Hepatocyte (in vitro differentiated cells): Measurements from ENCODE around the gene NEDD4L. TPM values are rescaled to one million over a fixed set of nuclear protein-coding genes. Genes with fewer than 3 reads are reported as not detected.

Experiments
- DNase-seq: peaks from one replicate; pipeline ENCODE4 v3.0.0-alpha.2; 2016; ENCODE audit warnings: low spot score
- H2AFZ ChIP-seq: fragments of 200-600 bp; sonication (generic); 2 replicates; pipeline ENCODE4 v1.6.0; 2016; ENCODE audit warnings: antibody characterized with exemption, mild to moderate bottlenecking
- H3K27ac ChIP-seq: fragments of 200-600 bp; sonication (generic); 2 replicates; pipeline ENCODE4 v1.5.1; 2016; ENCODE audit warnings: mild to moderate bottlenecking
- H3K27me3 ChIP-seq: fragments of 200-600 bp; sonication (generic); 2 replicates; pipeline ENCODE4 v1.6.1; 2016
- H3K36me3 ChIP-seq: fragments of 200-600 bp; sonication (generic); replicated peaks from 2 replicates; pipeline ENCODE4 v1.5.1; 2016; ENCODE audit warnings: low read depth; ENCODE audit not compliant: insufficient read depth
- H3K4me1 ChIP-seq: fragments of 200-600 bp; sonication (generic); 2 replicates; pipeline ENCODE4 v1.5.1; 2016; ENCODE audit warnings: mild to moderate bottlenecking, moderate library complexity; ENCODE audit not compliant: insufficient read depth
- H3K4me2 ChIP-seq: fragments of 200-600 bp; sonication (generic); 2 replicates; pipeline ENCODE4 v1.6.0; 2016
- H3K4me3 ChIP-seq: fragments of 200-600 bp; sonication (generic); 2 replicates; pipeline ENCODE4 v1.5.1; 2016; ENCODE audit warnings: mild to moderate bottlenecking
- H3K79me2 ChIP-seq: fragments of 200-600 bp; sonication (generic); 2 replicates; pipeline ENCODE4 v1.6.0; 2017; ENCODE audit warnings: mild to moderate bottlenecking
- H3K9me2 ChIP-seq: fragments of 200-600 bp; sonication (generic); replicated peaks from 2 replicates; pipeline ENCODE4 v1.6.0; 2017; ENCODE audit warnings: mild to moderate bottlenecking; ENCODE audit not compliant: insufficient read depth
- H3K9me3 ChIP-seq: fragments of 200-600 bp; sonication (generic); 2 replicates; pipeline ENCODE4 v1.5.1; 2016; ENCODE audit warnings: low read depth, mild to moderate bottlenecking
- H4K20me1 ChIP-seq: fragments of 200-600 bp; sonication (generic); 2 replicates; pipeline ENCODE4 v1.6.0; 2016; ENCODE audit warnings: mild to moderate bottlenecking; ENCODE audit not compliant: insufficient read depth, poor library complexity, severe bottlenecking
- CTCF ChIP-seq: fragments of 200-600 bp; sonication (generic); IDR thresholded peaks from 2 replicates; pipeline ENCODE4 v1.5.1; 2016; ENCODE audit warnings: antibody characterized with exemption, mild to moderate bottlenecking; ENCODE audit not compliant: poor library complexity
- EZH2 ChIP-seq: fragments of 200-600 bp; sonication (generic); IDR thresholded peaks from 2 replicates; pipeline ENCODE4 v1.6.1; 2016; ENCODE audit warnings: antibody characterized with exemption, mild to moderate bottlenecking, borderline replicate concordance
- EZH2phosphoT487 ChIP-seq: fragments of 200-600 bp; sonication (generic); IDR thresholded peaks from one replicate; pipeline ENCODE4 v1.6.1; 2018; ENCODE audit warnings: antibody characterized with exemption, mild to moderate bottlenecking, low read depth, moderate library complexity; ENCODE audit not compliant: unreplicated experiment, severe bottlenecking
- WGBS: methylation state at CpG from one replicate; pipeline ENCODE4 v1.1.6; 2016; ENCODE audit warnings: low lambda C conversion rate; ENCODE audit errors: missing lambda C conversion rate; 5-methylcytosine and 5-hydroxymethylcytosine counted together
- polyA plus RNA-seq: library from polyadenylated mRNA; unstranded; fragments of >200 nt; fragmentation: Nextera tagmentation; extraction: Ambion mirVana; gene quantifications from 2 replicates; pipeline ENCODE4 v1.2.1, GENCODE V29; 2016
- total RNA-seq: library from RNA; depleted of rRNA; stranded (reverse); fragments of >200 nt; gene quantifications from 2 replicates; pipeline ENCODE4 v1.2.3, GENCODE V29; 2014

Gene NEDD4L
- total and polyA plus RNA-seq, 2 experiments from 2014 or later = 104 to 140 TPM

- DNase-seq = no peak
- H3K27ac ChIP-seq = peak overlapping the region; percentile 70
- TF ChIP-seq EZH2 (no peak), EZH2phosphoT487 (no peak), CTCF (no peak)
- peak overlapping the region; percentile 31 for H3K4me3 ChIP-seq
- peaks cover 16% of the 10 kb centered on the region for H3K4me1 ChIP-seq
- 14% methylated on average over 19 of the region's 19 CpGs for WGBS
- H3K4me2 ChIP-seq = peak overlapping the region; percentile 83
- H3K9me3 ChIP-seq = no peaks in the 10 kb centered on the region
- no peaks in the 10 kb centered on the region for H3K9me2 ChIP-seq
- H3K36me3 ChIP-seq = no peaks in the 10 kb centered on the region
- peaks cover 34% of the 10 kb centered on the region for H3K79me2 ChIP-seq
- H3K27me3 ChIP-seq = no peaks in the 10 kb centered on the region
- H4K20me1 ChIP-seq = peaks cover 11% of the 10 kb centered on the region
- peak overlapping the region; percentile 31 for H2AFZ ChIP-seq
These were observed 1.1 kb upstream of the NEDD4L start for GRCh38 chr18:58042826-58043490.

GRCh38 chr18:58044370-58045241, 580 bp downstream of the NEDD4L start:
- Histone ChIP-seq H3K36me3 (no peaks in the 10 kb centered on the region), H3K4me2 (peak overlapping the region; percentile 84), H3K27me3 (no peaks in the 10 kb centered on the region), H3K9me2 (no peaks in the 10 kb centered on the region), H4K20me1 (peaks cover 28% of the 10 kb centered on the region), H3K79me2 (peaks cover 50% of the 10 kb centered on the region), H3K4me3 (peak overlapping the region; percentile 94), H2AFZ (peak overlapping the region; percentile 19), H3K9me3 (no peaks in the 10 kb centered on the region), H3K4me1 (peaks cover 29% of the 10 kb centered on the region), H3K27ac (peak overlapping the region; percentile 97)
- DNase-seq = peak; percentile 63
- TF ChIP-seq EZH2phosphoT487 = no peak
- WGBS = 0% methylated on average over 39 of the region's 94 CpGs

- no peak for TF ChIP-seq EZH2phosphoT487
- no peak for TF ChIP-seq EZH2
- no peak for TF ChIP-seq CTCF
- peak; percentile 84 for DNase-seq
- Histone ChIP-seq H3K36me3 (no peaks in the 10 kb centered on the region), H3K27me3 (no peaks in the 10 kb centered on the region), H3K27ac (peak overlapping the region; percentile 97), H3K9me2 (no peaks in the 10 kb centered on the region), H2AFZ (peak overlapping the region; percentile 29), H3K4me1 (peaks cover 29% of the 10 kb centered on the region), H4K20me1 (peaks cover 28% of the 10 kb centered on the region), H3K4me3 (peak overlapping the region; percentile 94), H3K79me2 (peaks cover 59% of the 10 kb centered on the region), H3K9me3 (no peaks in the 10 kb centered on the region), H3K4me2 (peak overlapping the region; percentile 84)
- under 1% methylated on average over 33 of the region's 33 CpGs for WGBS
These were observed 1.4 kb downstream of the NEDD4L start for GRCh38 chr18:58045242-58046092.
